GM21717 (cell line): ENCODE data around the gene CLASP1.

ENCODE experiments used
- ATAC-seq: cut with Tn5 transposase; IDR thresholded peaks from one replicate; pipeline ENCODE4 v1.9.1; 2021; ENCODE audit warnings: mild to moderate bottlenecking, moderate library complexity; ENCODE audit not compliant: unreplicated experiment

The CLASP1 gene

DNA sequence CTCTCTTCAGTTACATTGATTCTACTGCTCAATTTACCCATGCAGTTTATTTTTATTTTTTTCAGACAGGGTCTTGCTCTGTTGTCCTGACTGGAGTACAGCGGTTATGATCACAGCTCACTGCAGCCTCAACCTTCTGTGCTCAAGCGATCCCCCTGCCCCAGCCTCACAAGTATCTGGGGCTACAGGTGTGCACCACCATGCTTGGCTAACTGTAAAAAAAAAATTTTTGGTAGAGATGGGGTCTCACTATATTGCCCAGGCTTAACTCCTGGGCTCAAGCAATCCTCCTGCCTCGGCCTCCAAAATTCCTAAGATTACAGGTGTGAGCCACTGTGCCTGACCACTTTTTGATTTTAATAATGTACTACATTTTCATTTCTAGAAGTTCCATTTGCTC, 212.3 kb downstream of the CLASP1 start:
- no peak for ATAC-seq

DNA sequence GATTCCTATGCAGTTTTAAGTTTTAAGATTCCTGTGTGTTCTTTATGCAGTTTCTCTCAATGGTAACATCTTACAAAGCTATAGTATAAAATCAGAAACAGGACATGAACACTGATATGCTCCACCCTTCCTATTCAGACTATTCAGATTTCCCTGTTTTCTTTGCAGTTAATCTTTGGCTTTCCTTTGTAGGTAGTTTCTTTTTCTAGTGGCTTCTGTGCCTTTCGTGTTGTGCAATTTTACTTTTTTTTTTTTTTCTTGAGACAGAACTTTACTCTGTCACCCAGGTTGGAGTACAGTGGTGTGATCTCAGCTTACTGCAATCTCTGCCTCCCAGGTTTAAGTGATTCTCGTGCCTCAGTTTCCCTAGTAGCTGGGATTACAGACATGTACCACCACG, 213.5 kb downstream of the CLASP1 start:
- no peak for ATAC-seq

DNA sequence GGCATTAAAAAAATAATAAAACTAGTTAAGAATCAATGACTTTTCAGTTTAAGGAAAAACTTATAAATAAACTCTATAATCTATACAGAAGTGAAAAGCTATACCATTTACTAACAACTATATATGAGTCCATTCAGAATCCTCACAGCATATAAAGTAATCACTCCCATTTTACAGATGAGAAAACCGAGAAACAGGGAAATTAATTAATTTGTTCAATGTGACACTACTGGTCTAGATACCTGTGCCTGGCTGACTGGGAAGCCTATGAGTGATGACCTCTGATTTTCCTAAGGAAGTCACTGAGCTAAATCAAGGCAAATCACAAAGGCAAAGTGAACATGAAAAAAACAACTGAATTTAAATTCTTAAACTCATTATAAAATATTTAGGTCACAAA, 218.0 kb downstream of the CLASP1 start:
- no peak for ATAC-seq

DNA sequence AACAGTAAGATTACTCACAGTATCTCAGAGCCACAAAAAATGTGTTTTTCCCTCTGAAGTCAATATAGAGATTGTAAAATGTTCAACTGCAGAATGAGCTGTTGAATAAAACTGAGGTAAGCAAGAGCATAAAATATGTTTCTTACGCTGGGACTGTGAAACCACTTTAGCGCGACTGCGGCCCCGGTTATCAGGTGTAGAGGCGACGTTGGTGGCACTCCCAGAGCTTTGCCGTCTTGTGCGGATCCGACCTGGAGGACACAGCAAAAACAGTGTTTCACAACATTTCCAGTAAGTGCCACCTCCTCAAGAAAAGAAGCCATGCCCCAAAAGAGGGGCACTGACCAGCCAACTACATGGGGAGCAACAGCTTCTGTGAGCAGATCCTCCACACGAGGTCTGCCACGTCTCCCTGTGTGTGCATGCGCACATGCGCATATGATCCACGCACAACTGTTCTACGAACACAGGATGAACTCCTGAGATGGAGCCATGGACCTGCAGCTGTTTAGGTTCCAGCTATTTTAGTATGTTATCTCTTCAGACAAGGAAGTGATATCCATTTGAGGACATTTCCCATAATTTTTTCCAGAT, 219.2 kb downstream of the CLASP1 start:
- ATAC-seq = no peak

DNA sequence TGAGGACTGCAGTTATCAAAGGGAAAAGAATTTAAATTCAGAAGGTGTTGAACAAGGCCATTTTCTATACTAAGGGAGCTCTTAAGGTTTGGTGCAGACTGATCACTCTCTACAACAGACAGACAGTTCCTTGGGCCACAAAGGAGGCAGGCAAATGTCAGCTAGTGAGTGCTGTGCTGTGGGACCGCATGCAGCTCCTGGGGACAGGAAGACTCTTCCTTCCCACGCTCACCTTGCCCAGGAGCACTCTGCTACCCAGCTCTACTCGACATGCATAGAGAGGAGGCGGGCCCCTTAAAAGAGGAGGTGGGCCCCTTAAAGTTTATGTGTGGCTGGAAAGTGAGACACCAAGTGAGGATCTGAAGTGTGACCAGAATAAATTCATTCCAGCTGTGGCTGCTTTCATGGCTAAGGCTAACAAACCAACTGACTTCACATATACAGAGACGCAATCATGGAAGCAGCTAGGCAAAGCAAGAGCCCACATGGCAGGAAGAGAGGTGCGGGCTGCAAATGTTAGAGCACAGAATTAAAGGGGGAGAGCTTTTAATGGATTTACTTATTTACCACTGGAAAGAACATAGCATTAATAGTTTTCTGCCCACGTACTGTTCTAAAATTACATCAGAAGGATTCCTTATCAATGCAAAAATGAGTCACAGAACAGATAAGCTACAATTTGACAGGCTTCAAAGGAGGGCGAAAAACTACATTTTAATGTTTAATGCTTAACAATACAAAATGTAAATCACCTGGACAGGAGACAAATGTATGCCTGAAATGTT, 220.0 kb downstream of the CLASP1 start:
- no peak for ATAC-seq

DNA sequence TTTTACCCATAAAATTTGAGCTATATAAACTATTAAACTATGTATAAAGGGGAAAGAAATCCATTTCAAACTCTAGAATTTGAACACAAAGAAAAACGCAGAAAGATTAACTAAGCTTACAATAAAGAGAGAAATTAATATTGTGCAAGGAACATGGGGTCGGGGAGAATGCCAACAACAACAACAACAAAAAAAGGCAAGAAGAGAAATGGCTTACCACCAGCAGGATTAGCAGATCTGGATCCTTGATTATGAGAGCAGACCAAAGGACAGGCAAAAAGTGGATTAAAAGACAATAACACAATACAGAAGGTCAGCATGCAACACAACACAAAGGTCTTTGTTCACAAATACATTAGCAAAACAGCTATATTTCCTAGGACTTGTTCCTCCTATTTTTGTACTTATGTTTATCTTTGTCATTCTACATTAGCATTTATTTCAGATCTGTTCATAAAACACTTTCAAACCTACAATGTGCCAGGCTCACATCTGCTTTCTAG, 222.0 kb downstream of the CLASP1 start:
- no peak for ATAC-seq

DNA sequence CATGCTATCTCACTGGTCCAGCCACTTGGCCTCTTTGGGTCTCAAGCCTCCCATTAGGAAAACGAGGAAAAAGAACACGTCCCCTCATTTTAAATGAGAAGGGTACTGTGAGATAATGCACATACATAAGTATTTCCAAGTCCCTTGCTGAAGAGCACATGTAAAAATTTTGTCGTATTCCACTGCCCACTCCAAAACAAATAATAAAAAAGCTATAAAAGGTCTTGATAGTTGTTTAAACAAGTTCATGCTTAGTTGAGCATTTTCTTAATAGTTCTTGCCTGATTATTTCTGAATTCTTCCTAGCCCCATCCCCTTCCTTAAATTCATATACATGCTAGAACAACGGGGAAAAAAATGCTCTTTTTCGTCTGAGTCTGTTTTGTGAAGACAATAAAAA, 228.8 kb downstream of the CLASP1 start:
- ATAC-seq = no peak

DNA sequence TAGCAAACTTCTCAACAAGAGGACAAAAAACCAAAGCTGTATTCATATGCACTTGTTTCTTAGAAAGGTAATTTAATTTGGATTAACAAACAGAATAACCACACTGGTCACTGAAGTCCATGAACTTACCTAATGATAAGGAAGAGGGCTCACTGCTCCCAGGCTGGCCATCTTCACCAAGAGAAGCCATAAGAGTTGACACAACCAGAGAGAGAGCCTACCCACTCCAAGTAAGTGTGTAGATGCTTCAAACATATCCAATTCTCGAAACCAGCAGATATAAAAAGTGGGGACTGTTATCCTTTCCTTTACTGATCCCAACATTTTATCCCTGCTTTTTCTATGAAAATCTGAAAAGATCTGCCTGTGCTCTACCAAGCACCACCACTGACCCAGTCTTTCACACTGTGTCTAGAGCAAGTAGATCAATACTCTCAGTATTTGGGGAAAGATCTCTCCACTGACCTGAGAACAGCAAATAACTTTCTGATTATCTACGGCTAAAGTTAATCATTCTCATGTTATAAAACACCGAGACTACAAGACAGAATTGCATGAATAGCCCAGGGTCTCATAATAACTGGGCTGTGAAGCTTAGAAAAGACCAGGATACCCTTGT, 230.1 kb downstream of the CLASP1 start:
- ATAC-seq = no peak

DNA sequence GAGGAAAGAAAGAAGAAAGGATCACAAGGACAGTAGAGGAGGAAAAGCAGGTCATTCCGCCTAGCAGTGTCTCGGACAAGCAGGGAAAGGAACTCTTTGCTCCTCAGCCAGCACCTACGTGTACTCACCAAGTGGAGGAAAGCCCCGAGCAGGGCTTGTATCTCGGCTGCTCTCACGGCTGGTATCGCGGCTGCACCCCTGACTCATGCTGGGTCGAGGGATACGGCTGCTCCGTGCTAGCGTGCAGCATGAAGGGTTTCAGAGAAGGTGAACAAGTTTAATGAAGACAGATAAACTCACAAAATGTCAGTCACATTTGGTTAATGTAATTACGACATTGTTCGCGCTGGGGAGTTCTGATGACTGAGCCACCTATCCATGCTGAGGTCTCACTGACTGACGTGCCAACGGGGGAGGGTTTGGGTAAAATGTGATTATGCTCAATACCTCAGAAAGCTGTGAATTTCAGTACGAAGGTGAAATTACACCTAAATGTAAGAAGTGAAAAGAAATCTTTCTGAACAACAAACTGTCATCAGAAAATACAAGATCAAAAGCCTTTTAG, 230.7 kb downstream of the CLASP1 start:
- no peak for ATAC-seq

DNA sequence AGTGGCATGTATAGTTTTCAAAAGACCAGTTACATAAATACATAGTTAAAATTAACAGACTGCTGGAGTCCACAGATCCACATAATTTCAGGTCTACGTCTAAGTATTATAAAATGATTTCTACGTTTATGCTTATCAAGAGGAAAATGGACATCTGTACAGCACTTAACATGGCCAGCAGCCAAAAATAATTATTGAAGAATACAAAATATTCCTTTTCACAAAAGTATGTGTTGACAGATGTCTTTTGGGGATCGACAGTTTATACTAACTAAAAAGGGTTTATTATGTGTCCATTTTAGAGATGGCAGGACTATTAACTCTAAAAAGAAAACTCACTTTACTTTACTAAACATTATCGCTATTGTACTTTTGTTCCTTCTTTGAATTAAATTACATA, 231.4 kb downstream of the CLASP1 start:
- no peak for ATAC-seq

DNA sequence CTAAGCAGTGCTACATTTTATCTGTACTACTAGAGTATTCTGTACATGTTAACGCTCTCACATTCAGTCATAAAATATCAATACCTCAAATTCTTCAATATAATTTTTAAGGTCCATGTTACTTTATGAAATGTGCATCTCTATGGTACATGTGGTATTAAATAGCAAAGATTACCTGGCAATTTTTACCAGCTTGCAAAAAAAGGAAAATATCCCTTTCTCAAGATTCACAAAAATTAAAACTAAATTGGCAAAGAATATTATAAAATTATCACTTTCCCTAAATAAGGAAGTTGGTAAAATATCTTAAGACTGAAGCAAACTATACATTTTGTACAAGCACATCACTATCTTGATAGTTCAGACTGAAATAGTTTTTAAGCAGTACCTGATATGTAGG, 233.5 kb downstream of the CLASP1 start:
- no peak for ATAC-seq

DNA sequence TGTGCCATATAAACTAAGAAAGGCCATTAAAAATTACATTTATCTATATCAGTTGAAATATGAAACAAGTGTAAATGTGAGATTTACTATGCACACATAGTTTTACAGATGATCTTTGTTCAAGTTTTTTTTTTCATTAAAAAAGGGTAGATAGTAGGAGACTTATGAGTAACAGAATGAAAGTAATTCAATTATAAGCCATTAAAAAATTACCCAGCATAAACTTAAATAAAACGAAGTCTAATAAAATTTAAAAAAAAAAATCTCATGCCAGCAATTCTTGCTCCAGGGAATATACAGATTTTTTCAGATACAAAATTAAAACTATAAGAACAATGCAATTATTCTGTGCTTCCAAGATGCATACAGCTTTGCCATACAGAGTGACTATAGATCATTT, 236.9 kb downstream of the CLASP1 start:
- no peak for ATAC-seq

DNA sequence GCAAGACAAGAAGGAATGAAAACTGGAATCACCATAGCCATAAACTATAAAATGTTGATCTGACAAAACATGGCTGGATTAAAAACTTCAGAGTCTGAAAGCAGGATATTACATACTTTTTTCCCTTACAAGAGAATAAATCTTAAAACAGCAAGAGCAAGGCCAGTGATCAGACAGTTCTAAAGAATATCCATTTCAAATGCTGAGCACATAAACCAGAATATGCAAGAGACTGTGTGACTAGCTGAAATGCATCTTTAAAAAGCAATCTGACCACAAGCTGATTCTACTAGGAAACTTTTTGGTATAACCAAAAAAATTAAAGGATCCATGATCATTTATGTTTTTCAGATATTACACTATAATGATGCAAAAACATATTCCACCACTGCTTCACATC, 239.3 kb downstream of the CLASP1 start:
- no peak for ATAC-seq

DNA sequence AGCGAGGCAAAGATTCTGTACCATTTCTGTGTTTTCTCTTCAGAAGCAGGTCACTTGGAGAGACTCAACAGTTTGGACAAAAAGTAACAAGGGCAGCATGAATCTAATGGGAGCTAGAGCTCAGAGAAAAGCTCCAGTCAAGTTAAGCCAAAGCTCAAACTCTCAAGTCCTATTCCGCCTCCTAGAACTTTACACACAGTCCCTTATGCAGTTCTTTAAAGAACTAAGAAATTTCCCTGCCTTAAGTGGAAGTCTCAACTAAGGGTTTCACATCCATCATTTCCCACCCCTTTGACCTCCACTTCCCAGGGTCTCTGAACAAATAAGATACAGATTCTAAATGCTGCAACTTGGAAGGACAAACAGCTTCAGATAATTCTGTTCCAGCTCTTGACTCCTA, 239.9 kb downstream of the CLASP1 start:
- ATAC-seq = no peak

DNA sequence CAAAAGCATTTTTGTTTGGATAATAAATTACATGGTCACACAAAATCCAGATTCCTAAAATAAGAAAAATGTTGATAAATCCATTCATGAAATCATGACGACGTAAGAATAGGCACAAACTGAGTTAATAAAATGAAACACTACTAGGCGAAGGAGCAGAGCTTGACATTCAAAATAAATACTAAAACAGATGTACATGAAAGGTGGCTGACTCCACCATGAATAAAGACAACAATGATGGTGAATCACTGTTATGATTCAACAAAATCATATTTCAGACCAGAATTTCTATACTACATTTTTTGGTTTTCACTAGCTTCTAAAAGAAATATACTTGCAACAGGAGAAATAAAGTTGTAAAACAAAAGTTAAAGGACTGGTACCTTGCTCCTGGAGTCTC, 240.6 kb downstream of the CLASP1 start:
- no peak for ATAC-seq

DNA sequence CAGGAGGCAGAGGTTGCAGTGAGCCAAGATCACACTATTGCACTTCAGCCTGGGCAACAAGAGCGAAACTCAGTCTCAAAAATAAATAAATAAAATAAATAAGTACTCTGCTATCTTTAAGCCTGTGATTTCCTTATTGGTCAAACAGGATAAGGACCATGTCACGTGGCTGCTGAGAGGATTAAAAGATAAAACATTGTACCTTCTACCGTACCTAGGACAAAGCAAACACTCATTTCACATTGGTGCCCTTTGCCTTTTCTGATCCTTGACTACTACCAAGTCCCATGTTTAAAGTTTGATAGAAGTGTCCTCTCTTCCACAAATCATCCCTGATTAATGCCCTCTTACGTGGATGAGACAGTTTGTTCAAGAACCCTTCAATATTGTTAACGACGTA, 244.0 kb downstream of the CLASP1 start:
- ATAC-seq = no peak

DNA sequence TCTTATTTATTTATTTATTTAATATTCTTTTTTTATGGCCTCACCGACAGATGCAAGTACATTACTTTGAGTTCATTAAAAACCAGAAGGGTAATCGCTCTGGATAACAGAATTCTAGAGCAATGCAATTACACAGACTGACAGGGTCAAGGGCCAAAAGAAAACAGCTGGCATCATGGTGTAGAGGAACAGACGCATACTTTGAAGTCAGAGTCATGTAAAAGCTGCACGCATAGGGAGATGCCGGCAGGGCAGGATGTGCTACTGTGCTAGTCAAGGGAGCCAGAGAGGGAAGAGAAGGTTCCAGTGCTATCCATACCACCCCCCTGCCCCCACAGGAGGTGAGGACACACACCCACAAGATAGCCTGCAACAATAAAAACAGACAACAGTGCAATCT, 249.1 kb downstream of the CLASP1 start:
- ATAC-seq = no peak

DNA sequence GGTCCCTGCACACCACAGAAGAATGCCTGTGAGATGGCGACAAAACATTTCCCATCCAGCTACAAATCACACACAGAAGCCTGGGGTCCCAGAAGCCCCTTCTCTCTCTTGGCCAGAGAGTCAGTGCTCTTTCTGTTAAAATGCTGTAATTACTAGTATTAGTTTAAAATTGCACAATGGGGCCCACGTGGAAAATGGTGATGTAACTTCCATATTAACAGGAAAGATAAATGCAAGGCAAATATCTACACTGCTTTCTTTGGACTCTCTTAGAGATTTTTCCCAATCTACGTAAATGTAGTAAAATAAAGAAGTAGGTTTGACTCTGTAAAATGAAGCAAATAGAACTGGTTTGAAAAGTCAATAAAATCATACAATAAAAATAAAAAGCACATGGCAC, 250.4 kb downstream of the CLASP1 start:
- ATAC-seq = no peak

DNA sequence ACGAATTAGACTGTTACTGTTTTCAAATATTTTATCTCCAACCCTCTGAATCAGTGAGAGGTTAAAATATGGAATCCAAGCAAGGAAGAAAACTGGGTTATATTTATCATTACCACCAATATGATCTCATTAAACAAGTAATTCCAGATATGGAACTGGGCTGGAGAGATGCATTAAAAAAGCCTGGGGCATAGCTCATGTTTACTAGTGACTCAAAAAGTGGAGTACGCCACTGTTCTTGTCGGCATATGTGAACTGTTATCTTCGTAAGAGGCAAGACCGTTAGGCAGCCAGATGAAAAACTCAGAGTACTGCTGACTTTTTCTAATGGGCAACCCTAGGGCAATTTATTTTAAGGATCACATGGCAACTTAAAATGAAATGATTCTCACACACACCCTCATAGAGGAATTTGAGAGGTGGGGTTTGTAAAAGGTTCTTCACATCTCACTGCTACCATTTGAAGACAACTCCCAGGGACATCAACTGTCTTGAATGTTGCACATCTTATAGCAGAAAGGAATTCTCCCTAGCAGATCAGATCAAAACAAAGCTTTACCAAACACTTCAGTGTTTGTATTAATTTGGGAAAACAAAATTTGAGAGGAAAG, 259.1 kb downstream of the CLASP1 start:
- no peak for ATAC-seq

DNA sequence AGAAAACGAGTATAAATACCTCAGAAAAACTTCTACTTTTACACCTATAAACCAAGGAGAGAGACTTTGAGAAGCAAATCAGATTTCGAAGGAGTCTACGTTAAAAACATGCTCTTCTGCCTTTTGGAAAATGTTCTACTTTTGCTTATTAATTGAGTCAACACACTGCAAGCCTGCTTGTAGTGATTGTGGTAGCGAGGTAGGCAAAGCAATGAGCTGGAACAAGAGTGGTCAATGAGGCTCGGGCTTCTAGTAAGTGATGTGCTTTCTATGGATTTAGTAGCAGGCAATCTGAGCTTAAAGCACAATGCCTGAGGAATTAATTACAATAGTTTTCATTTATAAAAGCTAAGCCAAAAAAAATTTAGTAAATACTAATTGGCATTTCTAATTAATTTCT, 260.9 kb downstream of the CLASP1 start:
- no peak for ATAC-seq

DNA sequence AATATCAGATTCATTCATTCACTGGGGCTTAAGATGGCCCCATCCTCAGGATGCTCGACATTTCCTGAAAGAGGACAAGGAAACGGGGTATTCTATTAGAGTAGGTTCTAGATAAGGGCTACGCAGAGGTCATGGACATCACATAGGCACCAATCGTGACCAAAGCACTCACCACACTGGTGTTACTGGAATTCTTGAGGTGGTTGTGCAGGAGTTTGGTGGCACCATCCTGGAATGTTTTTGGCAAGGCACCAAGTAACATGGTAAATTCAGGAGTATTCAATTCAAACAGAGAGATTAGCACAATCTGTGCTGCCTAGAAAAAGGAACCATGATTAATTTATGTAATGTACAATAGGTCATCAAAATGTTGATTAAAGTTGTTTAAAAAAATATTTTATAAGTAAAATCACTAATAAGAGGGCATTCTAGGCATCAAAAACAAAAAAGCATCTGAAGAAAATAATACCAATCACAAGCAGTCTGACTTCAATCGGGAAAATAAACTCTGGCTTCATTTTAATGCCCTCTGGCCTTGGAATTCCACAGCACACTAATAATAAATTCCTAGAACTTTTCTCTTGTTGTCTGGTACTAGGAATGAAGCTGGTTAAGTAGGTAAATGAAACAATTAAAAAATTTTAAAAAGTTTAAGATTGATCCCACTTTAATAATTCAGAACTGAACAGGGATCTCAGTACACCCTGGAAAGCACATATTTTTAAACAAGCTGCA, 261.5 kb downstream of the CLASP1 start:
- no peak for ATAC-seq
